H1 (cell line): ENCODE measurements around the gene SHANK1.

ENCODE experiments used
- ATF3 ChIP-seq: IDR thresholded peaks from 2 replicates; pipeline ENCODE4 v1.6.1; 2011; ENCODE audit warnings: low read depth, mild to moderate bottlenecking, low read length; ENCODE audit not compliant: insufficient read depth
- BRCA1 ChIP-seq: IDR thresholded peaks from 2 replicates; pipeline ENCODE4 v1.6.1; 2012; ENCODE audit warnings: low read depth, low read length, improper control_type of control experiment
- PHF8 ChIP-seq: fragments of 200-600 bp; sonication (generic); conservative IDR thresholded peaks from 2 replicates; pipeline ENCODE4 v1.7.1; 2012; ENCODE audit warnings: low read depth, mild to moderate bottlenecking, inconsistent platforms, low read length, moderate library complexity
- RBBP5 ChIP-seq: IDR thresholded peaks from 2 replicates; pipeline ENCODE4 v1.7.1; 2012; ENCODE audit warnings: low read depth, mild to moderate bottlenecking, inconsistent platforms, low read length, moderate library complexity, borderline replicate concordance

DNA sequence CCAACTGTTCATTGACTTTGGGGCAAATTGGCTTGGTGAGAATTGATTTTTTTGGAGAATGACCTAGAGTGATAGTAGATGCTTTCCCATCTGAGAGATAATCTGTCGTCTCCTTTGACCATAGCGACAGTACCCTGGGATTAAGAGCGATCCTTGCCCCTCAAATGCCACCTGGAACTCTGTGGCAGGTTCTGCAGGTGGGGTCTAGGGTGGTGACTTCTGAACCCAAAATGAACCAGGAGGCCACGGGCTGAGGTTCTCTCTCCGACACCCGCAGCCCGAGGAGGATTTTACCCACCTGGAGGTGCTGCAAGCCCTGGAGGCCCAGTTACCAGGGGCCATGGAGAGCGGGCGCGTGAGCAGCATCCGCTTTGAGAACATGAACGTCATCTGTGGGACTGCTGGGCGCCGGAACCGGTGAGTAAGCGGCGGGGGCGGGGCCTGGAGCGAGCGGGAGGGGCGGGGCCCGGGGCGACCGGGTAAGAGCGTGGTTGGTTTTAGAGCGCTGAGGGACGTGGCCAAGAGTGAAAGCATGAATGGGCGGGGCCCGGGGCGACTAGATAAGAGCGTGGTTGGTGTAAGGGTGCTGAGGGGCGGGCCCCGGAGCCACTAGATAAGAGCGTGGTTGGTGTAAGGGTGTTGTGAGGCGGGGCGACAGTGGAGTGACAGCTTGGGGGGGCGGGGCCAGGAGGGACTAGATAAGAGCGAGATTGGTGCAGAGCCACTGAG, 61.7 kb downstream of the SHANK1 start:
- TF ChIP-seq RBBP5, result no peak
- TF ChIP-seq BRCA1, result no peak
- TF ChIP-seq ATF3, result no peak
- TF ChIP-seq PHF8, result peak; percentile 68
